Osteocyte (in vitro differentiated cells): Measurements from ENCODE around the gene MYADML2. TPM values are rescaled to one million over a fixed set of nuclear protein-coding genes. Genes with fewer than 3 reads are reported as not detected.

Experiments
- DNase-seq: peaks from one replicate; pipeline ENCODE4 v3.0.0; 2021; ENCODE audit warnings: mixed read lengths; ENCODE audit not compliant: unreplicated experiment; ENCODE audit errors: extremely low spot score
- H3K27ac Mint-ChIP-seq: one replicate; pipeline ENCODE4 v1.8.0; 2021; ENCODE audit warnings: mild to moderate bottlenecking, mixed read lengths; ENCODE audit not compliant: unreplicated experiment
- H3K27me3 Mint-ChIP-seq: one replicate; pipeline ENCODE4 v1.8.0; 2021; ENCODE audit warnings: mixed read lengths; ENCODE audit not compliant: unreplicated experiment
- H3K36me3 Mint-ChIP-seq: one replicate; pipeline ENCODE4 v1.8.0; 2021; ENCODE audit warnings: mixed read lengths; ENCODE audit not compliant: unreplicated experiment
- H3K4me1 Mint-ChIP-seq: one replicate; pipeline ENCODE4 v1.8.0; 2021; ENCODE audit warnings: mixed read lengths; ENCODE audit not compliant: unreplicated experiment
- H3K4me3 Mint-ChIP-seq: one replicate; pipeline ENCODE4 v1.8.0; 2021; ENCODE audit warnings: mild to moderate bottlenecking, moderate library complexity, mixed read lengths; ENCODE audit not compliant: unreplicated experiment
- H3K9me3 Mint-ChIP-seq: one replicate; pipeline ENCODE4 v1.8.0; 2021; ENCODE audit warnings: mixed read lengths; ENCODE audit not compliant: unreplicated experiment
- total RNA-seq: library from RNA; stranded (reverse); gene quantifications from 2 replicates; pipeline ENCODE4 v1.2.1, GENCODE V29; 2021
- TF ChIP-seq, protein P1 (sequence below): fragments of 200-600 bp; sonication (generic); IDR thresholded peaks from 2 replicates; pipeline ENCODE4 v1.5.0; 2021; ENCODE audit warnings: antibody characterized with exemption, mild to moderate bottlenecking, moderate library complexity

The MYADML2 gene
- total RNA-seq, 1 donor from 2014 or later = not detected

- peaks cover 9% of the 10 kb centered on the region for H3K4me1 Mint-ChIP-seq
- no peak overlapping the region for H3K27ac Mint-ChIP-seq
- DNase-seq = no peak
- H3K9me3 Mint-ChIP-seq = no peaks in the 10 kb centered on the region
- H3K36me3 Mint-ChIP-seq = peaks cover 17% of the 10 kb centered on the region
- no peaks in the 10 kb centered on the region for H3K27me3 Mint-ChIP-seq
- TF ChIP-seq, protein P1, sequence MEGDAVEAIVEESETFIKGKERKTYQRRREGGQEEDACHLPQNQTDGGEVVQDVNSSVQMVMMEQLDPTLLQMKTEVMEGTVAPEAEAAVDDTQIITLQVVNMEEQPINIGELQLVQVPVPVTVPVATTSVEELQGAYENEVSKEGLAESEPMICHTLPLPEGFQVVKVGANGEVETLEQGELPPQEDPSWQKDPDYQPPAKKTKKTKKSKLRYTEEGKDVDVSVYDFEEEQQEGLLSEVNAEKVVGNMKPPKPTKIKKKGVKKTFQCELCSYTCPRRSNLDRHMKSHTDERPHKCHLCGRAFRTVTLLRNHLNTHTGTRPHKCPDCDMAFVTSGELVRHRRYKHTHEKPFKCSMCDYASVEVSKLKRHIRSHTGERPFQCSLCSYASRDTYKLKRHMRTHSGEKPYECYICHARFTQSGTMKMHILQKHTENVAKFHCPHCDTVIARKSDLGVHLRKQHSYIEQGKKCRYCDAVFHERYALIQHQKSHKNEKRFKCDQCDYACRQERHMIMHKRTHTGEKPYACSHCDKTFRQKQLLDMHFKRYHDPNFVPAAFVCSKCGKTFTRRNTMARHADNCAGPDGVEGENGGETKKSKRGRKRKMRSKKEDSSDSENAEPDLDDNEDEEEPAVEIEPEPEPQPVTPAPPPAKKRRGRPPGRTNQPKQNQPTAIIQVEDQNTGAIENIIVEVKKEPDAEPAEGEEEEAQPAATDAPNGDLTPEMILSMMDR = no peak
- H3K4me3 Mint-ChIP-seq = no peak overlapping the region
Measured at GRCh38 chr17:81908793-81909192, 38.2 kb downstream of the MYADML2 start.

GRCh38 chr17:81907219-81908145, 39.6 kb downstream of the MYADML2 start:
- no peaks in the 10 kb centered on the region for H3K9me3 Mint-ChIP-seq
- H3K4me3 Mint-ChIP-seq = no peak overlapping the region
- peaks cover 9% of the 10 kb centered on the region for H3K4me1 Mint-ChIP-seq
- DNase-seq = no peak
- TF ChIP-seq, protein P1 = no peak
- no peak overlapping the region for H3K27ac Mint-ChIP-seq
- no peaks in the 10 kb centered on the region for H3K27me3 Mint-ChIP-seq
- peaks cover 8% of the 10 kb centered on the region for H3K36me3 Mint-ChIP-seq

GRCh38 chr17:81906476-81907218, 40.4 kb downstream of the MYADML2 start:
- no peak overlapping the region for H3K27ac Mint-ChIP-seq
- no peak overlapping the region for H3K4me3 Mint-ChIP-seq
- no peaks in the 10 kb centered on the region for H3K27me3 Mint-ChIP-seq
- H3K4me1 Mint-ChIP-seq = peaks cover 7% of the 10 kb centered on the region
- H3K9me3 Mint-ChIP-seq = no peaks in the 10 kb centered on the region
- no peak for DNase-seq
- TF ChIP-seq, protein P1 = no peak
- peaks cover 5% of the 10 kb centered on the region for H3K36me3 Mint-ChIP-seq

- Mint-ChIP-seq H3K4me1 (peaks cover 8% of the 10 kb centered on the region), H3K9me3 (no peaks in the 10 kb centered on the region), H3K27ac (no peak overlapping the region), H3K27me3 (no peaks in the 10 kb centered on the region), H3K36me3 (peaks cover 5% of the 10 kb centered on the region), H3K4me3 (no peak overlapping the region)
- TF ChIP-seq, protein P1 = no peak
- DNase-seq = no peak
Measured at GRCh38 chr17:81905993-81906392, 41.0 kb downstream of the MYADML2 start.

- H3K4me1 Mint-ChIP-seq = peaks cover 8% of the 10 kb centered on the region
- H3K9me3 Mint-ChIP-seq = no peaks in the 10 kb centered on the region
- TF ChIP-seq, protein P1 = no peak
- peaks cover 5% of the 10 kb centered on the region for H3K36me3 Mint-ChIP-seq
- H3K27ac Mint-ChIP-seq = no peak overlapping the region
- no peaks in the 10 kb centered on the region for H3K27me3 Mint-ChIP-seq
- no peak for DNase-seq
- no peak overlapping the region for H3K4me3 Mint-ChIP-seq
Measured at GRCh38 chr17:81905424-81905875, 41.6 kb downstream of the MYADML2 start.
